WTC11 (cell line): ENCODE results near the gene LCLAT1. TPM values are rescaled to one million over a fixed set of nuclear protein-coding genes. Genes with fewer than 3 reads are reported as not detected.

Source experiments
- ATAC-seq: fragments of 200-7000 bp; cut with Tn5 transposase; 2 replicates; pipeline ENCODE4 v1.10.0; 2021; ENCODE audit warnings: mild to moderate bottlenecking, moderate library complexity
- CTCF ChIA-PET: fragments of 300-600 bp; sonication (Branson Sonifier 250); formaldehyde crosslinking; loops from one replicate; lab custom pipeline; 2021; ENCODE audit warnings: antibody characterized with exemption; lab: Charles Lee
- POLR2A ChIA-PET: fragments of 350-600 bp; sonication (Branson Sonifier 250); formaldehyde crosslinking; loops from one replicate; lab custom pipeline; 2021; ENCODE audit warnings: antibody characterized with exemption; lab: Charles Lee
- DNase-seq: peaks from one replicate; pipeline ENCODE4 v3.0.0; 2021; ENCODE audit warnings: low spot score
- H3K27ac Mint-ChIP-seq: 2 replicates; pipeline ENCODE4 v1.8.0; 2021; ENCODE audit warnings: mixed read lengths
- H3K27me3 Mint-ChIP-seq: 2 replicates; pipeline ENCODE4 v1.8.0; 2021; ENCODE audit warnings: low read depth, mild to moderate bottlenecking, moderate library complexity, mixed read lengths
- H3K36me3 Mint-ChIP-seq: 2 replicates; pipeline ENCODE4 v1.8.0; 2021; ENCODE audit warnings: mixed read lengths
- H3K4me1 Mint-ChIP-seq: 2 replicates; pipeline ENCODE4 v1.8.0; 2022; ENCODE audit warnings: mixed read lengths
- H3K4me3 Mint-ChIP-seq: 2 replicates; pipeline ENCODE4 v1.8.0; 2021; ENCODE audit warnings: mild to moderate bottlenecking, moderate library complexity, mixed read lengths
- H3K9me3 Mint-ChIP-seq: 2 replicates; pipeline ENCODE4 v1.8.0; 2021; ENCODE audit warnings: mixed read lengths
- ETV6 ChIP-seq: sonication (generic); formaldehyde crosslinking; IDR thresholded peaks from 2 replicates; pipeline ENCODE4 v1.8.1; 2022; ENCODE audit warnings: mild to moderate bottlenecking, missing genetic modification reagents
- NFE2L1 ChIP-seq: sonication (generic); formaldehyde crosslinking; IDR thresholded peaks from 2 replicates; pipeline ENCODE4 v1.8.1; 2023; ENCODE audit warnings: missing genetic modification reagents
- NFYB ChIP-seq: sonication (generic); formaldehyde crosslinking; conservative IDR thresholded peaks from 2 replicates; pipeline ENCODE4 v1.8.0; 2022; ENCODE audit warnings: low read depth, missing genetic modification reagents
- NR3C1 ChIP-seq: sonication (generic); formaldehyde crosslinking; conservative IDR thresholded peaks from 2 replicates; pipeline ENCODE4 v1.8.1; 2023; ENCODE audit warnings: low read depth, mild to moderate bottlenecking, missing genetic modification reagents
- SMAD3 ChIP-seq: sonication (generic); formaldehyde crosslinking; IDR thresholded peaks from 2 replicates; pipeline ENCODE4 v1.8.0; 2022; ENCODE audit warnings: missing genetic modification reagents, mild to moderate bottlenecking, borderline replicate concordance
- ZNF396 ChIP-seq: fragments of 250-450 bp; sonication (Bioruptor Pico); IDR thresholded peaks from 2 replicates; pipeline ENCODE4 v1.8.0; 2021; ENCODE audit warnings: mild to moderate bottlenecking, moderate library complexity, borderline replicate concordance
- ZNF423 ChIP-seq: fragments of 250-450 bp; sonication (Bioruptor Pico); IDR thresholded peaks from 2 replicates; pipeline ENCODE4 v2.1.2; 2022; ENCODE audit warnings: mild to moderate bottlenecking, moderate library complexity
- total RNA-seq: library from RNA; stranded (reverse); gene quantifications from 3 replicates; pipeline ENCODE4 v1.2.3, GENCODE V29; 2021
- TF ChIP-seq, protein P1 (sequence below): sonication (generic); formaldehyde crosslinking; IDR thresholded peaks from 2 replicates; pipeline ENCODE4 v1.8.0; 2022; ENCODE audit warnings: mild to moderate bottlenecking, missing genetic modification reagents
- TF ChIP-seq, protein P2 (sequence below): sonication (generic); formaldehyde crosslinking; conservative IDR thresholded peaks from 2 replicates; pipeline ENCODE4 v1.8.1; 2022; ENCODE audit warnings: mild to moderate bottlenecking, missing genetic modification reagents
- TF ChIP-seq, protein P3 (sequence below): fragments of 250-450 bp; sonication (Bioruptor Pico); IDR thresholded peaks from 2 replicates; pipeline ENCODE4 v1.8.0; 2021; ENCODE audit warnings: mild to moderate bottlenecking
- TF ChIP-seq, protein P4 (sequence below): sonication (generic); formaldehyde crosslinking; IDR thresholded peaks from 2 replicates; pipeline ENCODE4 v1.8.1; 2022; ENCODE audit warnings: low read depth, missing genetic modification reagents, borderline replicate concordance
- TF ChIP-seq, protein P5 (sequence below): sonication (generic); formaldehyde crosslinking; IDR thresholded peaks from 2 replicates; pipeline ENCODE4 v1.8.1; 2022; ENCODE audit warnings: mild to moderate bottlenecking, moderate library complexity, missing genetic modification reagents
- TF ChIP-seq, protein P6 (sequence below): sonication (generic); formaldehyde crosslinking; IDR thresholded peaks from 2 replicates; pipeline ENCODE4 v1.8.0; 2023; ENCODE audit warnings: missing genetic modification reagents
- TF ChIP-seq, protein P7 (sequence below): fragments of 250-450 bp; sonication (Bioruptor Pico); conservative IDR thresholded peaks from 2 replicates; pipeline ENCODE4 v1.9.0; 2021; ENCODE audit warnings: mild to moderate bottlenecking
- TF ChIP-seq, protein P8 (sequence below): sonication (generic); formaldehyde crosslinking; IDR thresholded peaks from 2 replicates; pipeline ENCODE4 v1.8.0; 2023; ENCODE audit warnings: mild to moderate bottlenecking, missing genetic modification reagents

LCLAT1 gene
- total RNA-seq, 1 experiment from 2014 or later, result 22.3 TPM

DNA sequence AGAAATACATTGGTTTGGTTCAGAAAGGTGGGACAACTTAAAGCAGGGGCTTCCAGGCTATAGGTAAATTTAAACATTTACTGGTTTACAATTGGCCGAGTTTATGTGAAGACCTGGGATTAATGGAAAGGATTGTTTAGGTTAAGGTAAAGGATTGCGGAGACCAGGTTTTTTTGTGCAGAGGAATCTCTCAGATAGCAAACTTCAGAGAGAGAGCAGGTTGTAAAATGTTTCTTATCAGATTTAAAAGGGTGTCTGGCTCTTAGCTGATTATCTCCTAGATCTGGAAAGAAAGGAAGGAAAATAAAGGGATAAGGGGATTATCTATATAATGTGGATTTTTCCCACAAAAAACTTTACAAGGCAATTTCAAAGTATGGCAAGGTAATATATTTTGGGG is 101.3 kb downstream of the LCLAT1 start:
- CTCF ChIA-PET, result interaction anchor here (0.7 kb wide), 1 partner anchor 163 kb away, joined by 4 read pairs; no protein-coding TSS in a partner anchor
- Mint-ChIP-seq H3K4me3 (no peak overlapping the region), H3K27ac (no peak overlapping the region), H3K27me3 (no peaks in the 10 kb centered on the region), H3K4me1 (0 out of 2 replicates have a peak, but pooled peaks cover 4% of the 10 kb centered on the region), H3K9me3 (peaks cover 11% of the 10 kb centered on the region), H3K36me3 (peaks cover 6% of the 10 kb centered on the region; the same call in 1 of the 2 replicates)
- POLR2A ChIA-PET, result no interaction called here
- no peak for TF ChIP-seq NFE2L1 (CRISPR knock-in tag)
- TF ChIP-seq ETV6 (CRISPR knock-in tag), result no peak
- TF ChIP-seq, protein P1, sequence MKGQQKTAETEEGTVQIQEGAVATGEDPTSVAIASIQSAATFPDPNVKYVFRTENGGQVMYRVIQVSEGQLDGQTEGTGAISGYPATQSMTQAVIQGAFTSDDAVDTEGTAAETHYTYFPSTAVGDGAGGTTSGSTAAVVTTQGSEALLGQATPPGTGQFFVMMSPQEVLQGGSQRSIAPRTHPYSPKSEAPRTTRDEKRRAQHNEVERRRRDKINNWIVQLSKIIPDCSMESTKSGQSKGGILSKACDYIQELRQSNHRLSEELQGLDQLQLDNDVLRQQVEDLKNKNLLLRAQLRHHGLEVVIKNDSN (CRISPR knock-in tag), result no peak
- TF ChIP-seq ZNF423, result no peak
- TF ChIP-seq, protein P2, sequence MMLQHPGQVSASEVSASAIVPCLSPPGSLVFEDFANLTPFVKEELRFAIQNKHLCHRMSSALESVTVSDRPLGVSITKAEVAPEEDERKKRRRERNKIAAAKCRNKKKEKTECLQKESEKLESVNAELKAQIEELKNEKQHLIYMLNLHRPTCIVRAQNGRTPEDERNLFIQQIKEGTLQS (CRISPR knock-in tag), result no peak
- TF ChIP-seq, protein P3, sequence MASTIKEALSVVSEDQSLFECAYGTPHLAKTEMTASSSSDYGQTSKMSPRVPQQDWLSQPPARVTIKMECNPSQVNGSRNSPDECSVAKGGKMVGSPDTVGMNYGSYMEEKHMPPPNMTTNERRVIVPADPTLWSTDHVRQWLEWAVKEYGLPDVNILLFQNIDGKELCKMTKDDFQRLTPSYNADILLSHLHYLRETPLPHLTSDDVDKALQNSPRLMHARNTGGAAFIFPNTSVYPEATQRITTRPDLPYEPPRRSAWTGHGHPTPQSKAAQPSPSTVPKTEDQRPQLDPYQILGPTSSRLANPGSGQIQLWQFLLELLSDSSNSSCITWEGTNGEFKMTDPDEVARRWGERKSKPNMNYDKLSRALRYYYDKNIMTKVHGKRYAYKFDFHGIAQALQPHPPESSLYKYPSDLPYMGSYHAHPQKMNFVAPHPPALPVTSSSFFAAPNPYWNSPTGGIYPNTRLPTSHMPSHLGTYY (CRISPR knock-in tag), result no peak
- TF ChIP-seq, protein P4, sequence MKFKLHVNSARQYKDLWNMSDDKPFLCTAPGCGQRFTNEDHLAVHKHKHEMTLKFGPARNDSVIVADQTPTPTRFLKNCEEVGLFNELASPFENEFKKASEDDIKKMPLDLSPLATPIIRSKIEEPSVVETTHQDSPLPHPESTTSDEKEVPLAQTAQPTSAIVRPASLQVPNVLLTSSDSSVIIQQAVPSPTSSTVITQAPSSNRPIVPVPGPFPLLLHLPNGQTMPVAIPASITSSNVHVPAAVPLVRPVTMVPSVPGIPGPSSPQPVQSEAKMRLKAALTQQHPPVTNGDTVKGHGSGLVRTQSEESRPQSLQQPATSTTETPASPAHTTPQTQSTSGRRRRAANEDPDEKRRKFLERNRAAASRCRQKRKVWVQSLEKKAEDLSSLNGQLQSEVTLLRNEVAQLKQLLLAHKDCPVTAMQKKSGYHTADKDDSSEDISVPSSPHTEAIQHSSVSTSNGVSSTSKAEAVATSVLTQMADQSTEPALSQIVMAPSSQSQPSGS, result no peak
- TF ChIP-seq, protein P5, sequence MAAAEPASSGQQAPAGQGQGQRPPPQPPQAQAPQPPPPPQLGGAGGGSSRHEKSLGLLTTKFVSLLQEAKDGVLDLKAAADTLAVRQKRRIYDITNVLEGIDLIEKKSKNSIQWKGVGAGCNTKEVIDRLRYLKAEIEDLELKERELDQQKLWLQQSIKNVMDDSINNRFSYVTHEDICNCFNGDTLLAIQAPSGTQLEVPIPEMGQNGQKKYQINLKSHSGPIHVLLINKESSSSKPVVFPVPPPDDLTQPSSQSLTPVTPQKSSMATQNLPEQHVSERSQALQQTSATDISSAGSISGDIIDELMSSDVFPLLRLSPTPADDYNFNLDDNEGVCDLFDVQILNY (CRISPR knock-in tag), result no peak
- TF ChIP-seq, protein P6, sequence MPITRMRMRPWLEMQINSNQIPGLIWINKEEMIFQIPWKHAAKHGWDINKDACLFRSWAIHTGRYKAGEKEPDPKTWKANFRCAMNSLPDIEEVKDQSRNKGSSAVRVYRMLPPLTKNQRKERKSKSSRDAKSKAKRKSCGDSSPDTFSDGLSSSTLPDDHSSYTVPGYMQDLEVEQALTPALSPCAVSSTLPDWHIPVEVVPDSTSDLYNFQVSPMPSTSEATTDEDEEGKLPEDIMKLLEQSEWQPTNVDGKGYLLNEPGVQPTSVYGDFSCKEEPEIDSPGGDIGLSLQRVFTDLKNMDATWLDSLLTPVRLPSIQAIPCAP, result no peak
- no peak for TF ChIP-seq ZNF396
- TF ChIP-seq SMAD3 (CRISPR knock-in tag), result no peak
- TF ChIP-seq, protein P7, sequence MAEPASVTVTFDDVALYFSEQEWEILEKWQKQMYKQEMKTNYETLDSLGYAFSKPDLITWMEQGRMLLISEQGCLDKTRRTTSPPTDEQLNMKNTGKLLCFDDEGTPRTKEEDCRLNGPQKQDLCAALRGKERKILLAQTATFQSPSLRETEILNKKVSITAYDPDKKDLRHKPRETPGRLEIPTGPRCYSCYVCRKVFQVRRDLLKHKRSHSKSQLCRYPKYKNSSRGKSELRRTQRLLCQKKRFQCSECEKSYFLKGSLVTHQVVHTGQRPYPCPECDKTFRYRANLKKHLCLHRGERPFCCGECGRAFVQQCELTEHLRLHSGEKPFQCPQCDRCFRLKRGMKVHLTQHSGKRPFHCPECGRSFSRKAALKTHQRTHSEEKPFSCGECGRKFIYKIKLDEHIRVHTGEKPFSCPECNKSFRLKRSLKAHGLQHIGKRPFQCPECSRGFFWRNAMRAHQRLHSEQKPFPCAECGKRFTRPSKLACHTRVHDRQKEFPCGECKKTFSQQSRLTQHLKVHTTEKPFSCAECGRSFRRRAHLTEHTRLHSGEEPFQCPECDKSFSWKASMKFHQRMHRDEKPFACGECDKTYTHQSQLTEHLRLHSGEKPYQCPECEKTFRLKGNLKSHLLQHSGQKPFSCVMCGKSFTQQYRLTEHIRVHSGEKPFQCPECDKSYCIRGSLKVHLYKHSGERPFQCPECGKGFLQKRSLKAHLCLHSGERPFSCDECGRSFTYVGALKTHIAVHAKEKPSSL (CRISPR knock-in tag), result no peak
- TF ChIP-seq, protein P8, sequence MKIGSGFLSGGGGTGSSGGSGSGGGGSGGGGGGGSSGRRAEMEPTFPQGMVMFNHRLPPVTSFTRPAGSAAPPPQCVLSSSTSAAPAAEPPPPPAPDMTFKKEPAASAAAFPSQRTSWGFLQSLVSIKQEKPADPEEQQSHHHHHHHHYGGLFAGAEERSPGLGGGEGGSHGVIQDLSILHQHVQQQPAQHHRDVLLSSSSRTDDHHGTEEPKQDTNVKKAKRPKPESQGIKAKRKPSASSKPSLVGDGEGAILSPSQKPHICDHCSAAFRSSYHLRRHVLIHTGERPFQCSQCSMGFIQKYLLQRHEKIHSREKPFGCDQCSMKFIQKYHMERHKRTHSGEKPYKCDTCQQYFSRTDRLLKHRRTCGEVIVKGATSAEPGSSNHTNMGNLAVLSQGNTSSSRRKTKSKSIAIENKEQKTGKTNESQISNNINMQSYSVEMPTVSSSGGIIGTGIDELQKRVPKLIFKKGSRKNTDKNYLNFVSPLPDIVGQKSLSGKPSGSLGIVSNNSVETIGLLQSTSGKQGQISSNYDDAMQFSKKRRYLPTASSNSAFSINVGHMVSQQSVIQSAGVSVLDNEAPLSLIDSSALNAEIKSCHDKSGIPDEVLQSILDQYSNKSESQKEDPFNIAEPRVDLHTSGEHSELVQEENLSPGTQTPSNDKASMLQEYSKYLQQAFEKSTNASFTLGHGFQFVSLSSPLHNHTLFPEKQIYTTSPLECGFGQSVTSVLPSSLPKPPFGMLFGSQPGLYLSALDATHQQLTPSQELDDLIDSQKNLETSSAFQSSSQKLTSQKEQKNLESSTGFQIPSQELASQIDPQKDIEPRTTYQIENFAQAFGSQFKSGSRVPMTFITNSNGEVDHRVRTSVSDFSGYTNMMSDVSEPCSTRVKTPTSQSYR, result no peak
- no peak for TF ChIP-seq NR3C1 (CRISPR knock-in tag)
- no peak for TF ChIP-seq NFYB
- DNase-seq (no peak), ATAC-seq (no peak)
